Measurements from ENCODE around the gene CYBA.

Gene CYBA

DNA sequence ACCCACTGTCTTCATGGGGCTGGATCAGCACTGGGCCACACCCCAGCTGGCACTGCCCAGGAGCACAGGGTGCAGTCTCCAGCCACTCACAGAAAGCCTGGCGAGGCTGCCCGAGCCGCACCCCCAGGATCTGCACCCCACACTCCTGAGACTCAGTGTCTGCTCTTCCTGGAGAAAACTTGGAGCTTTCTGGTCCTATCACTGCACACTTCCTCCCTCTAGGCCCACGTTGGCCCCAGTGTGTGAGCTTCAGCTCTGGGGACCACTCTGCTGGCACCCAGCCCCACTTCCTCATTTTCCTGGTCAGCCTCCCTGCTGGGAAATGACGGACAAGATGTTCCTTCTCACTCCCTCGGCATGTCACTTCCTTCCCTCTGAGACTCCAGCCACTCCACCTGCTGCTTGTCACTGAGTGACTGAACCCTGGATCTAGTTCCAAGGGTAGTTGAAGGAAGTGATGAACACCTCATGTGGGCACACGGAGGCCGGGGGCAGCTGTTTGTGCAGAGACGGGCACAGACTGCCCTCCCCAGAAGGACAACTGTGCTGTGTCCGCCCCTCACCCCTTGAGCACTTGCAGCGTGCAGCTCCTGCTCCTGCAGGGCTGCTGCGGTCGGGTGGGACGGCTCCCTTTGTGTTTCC lies 51.6 kb downstream of the CYBA start:
- DNase-seq (ENCODE audit: insufficient read length, low spot score), result no peak
- TF ChIP-seq, protein P1, sequence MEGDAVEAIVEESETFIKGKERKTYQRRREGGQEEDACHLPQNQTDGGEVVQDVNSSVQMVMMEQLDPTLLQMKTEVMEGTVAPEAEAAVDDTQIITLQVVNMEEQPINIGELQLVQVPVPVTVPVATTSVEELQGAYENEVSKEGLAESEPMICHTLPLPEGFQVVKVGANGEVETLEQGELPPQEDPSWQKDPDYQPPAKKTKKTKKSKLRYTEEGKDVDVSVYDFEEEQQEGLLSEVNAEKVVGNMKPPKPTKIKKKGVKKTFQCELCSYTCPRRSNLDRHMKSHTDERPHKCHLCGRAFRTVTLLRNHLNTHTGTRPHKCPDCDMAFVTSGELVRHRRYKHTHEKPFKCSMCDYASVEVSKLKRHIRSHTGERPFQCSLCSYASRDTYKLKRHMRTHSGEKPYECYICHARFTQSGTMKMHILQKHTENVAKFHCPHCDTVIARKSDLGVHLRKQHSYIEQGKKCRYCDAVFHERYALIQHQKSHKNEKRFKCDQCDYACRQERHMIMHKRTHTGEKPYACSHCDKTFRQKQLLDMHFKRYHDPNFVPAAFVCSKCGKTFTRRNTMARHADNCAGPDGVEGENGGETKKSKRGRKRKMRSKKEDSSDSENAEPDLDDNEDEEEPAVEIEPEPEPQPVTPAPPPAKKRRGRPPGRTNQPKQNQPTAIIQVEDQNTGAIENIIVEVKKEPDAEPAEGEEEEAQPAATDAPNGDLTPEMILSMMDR (IDR thresholded peaks at IDR 0.05; ENCODE audit: insufficient read depth, missing control alignments), result no peak
- FAIRE-seq, result no peak

DNA sequence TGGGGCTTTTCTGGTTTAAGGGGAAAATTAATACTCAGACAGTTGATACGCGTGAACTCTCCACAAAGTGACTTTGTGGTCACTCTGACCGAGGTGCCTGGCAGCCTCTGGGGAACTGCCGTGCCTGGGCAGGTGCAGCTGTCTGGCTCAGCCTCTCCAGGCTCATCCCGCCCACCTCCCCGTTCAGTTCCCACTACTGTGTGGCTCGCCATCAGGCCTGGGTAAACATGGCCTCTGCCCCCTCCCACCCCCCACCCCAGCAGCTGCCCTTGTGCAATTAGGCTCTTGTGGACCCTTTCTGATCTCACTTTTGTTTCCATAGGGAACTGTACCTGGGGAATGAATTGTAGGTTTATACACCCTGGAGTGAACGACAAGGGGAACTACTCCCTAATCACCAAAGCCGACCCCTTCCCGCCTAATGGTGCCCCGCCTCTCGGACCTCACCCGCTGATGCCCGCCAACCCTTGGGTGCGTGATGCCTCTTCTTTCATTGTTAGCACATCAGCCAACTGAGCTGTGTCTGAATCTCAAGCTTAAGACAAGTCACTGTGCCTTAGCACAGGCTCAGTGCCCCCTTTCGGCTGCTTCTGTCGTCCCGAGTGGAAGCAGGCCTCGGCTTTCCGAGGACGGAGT lies 52.9 kb downstream of the CYBA start:
- TF ChIP-seq, protein P1 (IDR thresholded peaks at IDR 0.05; ENCODE audit: insufficient read depth, missing control alignments), result no peak
- no peak for FAIRE-seq
- DNase-seq (ENCODE audit: insufficient read length, low spot score), result no peak

DNA sequence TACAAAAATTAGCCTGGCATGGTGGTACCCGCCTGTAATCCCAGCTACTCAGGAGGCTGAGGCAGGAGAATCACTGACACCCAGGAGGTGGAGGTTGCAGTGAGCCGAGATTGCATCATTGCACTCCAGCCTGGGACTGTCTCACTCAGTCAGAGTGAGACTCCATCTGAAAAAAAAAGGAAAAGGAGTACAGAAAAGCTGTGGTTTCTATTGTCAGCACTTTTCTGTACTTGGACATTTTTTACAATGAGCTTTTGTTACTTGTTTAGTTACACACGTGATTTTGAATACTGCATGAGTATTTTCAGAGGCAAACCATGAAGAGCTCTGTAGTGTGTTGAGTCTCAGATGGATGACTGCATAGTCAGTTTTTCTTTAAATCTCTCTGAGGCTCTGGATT lies 54.4 kb downstream of the CYBA start:
- DNase-seq (ENCODE audit: insufficient read length, low spot score) (no peak), FAIRE-seq (no peak)
- TF ChIP-seq, protein P1 (IDR thresholded peaks at IDR 0.05; ENCODE audit: insufficient read depth, missing control alignments), result no peak

DNA sequence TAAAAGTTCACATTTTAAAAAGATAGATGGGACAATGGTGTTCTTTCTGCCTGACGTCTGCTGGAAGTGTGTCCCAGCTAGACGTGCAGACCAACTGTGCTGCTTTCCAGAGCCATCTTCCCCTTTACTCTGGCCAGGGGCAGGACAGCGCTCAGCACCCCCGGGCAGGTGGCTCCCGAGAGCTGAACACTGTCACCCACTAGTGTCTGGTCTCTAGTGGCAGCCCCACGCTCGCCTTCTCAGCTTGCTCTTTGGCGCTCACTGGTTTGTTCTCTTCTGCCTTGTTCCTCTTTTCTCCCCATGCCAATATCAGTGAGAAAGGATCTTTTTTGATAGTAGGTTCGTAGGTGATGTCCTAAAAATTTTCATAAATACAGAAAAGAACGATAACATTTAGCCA lies 54.9 kb downstream of the CYBA start:
- TF ChIP-seq, protein P1 (IDR thresholded peaks at IDR 0.05; ENCODE audit: insufficient read depth, missing control alignments), result no peak
- FAIRE-seq (no peak), DNase-seq (ENCODE audit: insufficient read length, low spot score) (no peak)

DNA sequence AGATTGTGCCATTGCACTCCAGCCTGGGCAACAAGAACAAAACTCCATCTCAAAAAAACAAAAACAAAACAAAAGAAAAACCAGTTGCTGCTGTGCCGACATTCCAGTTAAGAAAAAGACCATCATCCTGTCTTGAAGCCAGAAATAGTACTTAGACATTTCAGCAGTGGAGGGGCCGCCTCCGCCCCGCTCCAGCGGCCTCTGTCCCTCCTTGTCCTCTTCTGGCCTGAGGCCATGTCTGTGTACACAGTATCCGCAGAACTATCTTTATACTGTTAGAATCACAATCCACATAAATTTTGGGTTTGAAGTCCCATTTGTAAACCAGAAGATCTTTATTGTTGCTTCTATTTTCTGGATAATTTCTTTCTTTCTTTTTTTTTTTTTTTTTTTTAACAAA lies 55.8 kb downstream of the CYBA start:
- TF ChIP-seq, protein P1 (IDR thresholded peaks at IDR 0.05; ENCODE audit: insufficient read depth, missing control alignments), result no peak
- FAIRE-seq, result no peak

DNA sequence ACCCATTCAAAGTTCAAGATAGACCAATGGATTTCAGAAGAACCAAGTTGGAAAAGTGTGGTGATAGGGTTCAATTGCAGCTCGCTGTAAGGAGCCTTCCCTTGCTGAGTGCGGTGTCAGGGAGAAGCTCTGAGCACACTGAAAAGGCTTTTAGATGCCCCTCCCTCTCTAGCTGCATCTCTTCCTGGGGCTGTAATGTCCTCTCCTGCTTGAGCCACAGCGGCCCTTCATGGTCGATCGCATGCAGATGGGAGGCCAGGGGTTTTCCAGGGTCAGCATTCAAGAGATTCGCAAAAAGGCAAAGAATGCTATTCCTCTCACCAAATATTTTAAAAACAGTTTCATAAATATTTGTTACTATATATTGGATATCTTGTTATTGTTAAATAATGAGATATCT lies 56.9 kb downstream of the CYBA start:
- FAIRE-seq (no peak), DNase-seq (ENCODE audit: insufficient read length, low spot score) (no peak)
- TF ChIP-seq, protein P1 (IDR thresholded peaks at IDR 0.05; ENCODE audit: insufficient read depth, missing control alignments), result no peak

More for the DNA sequence above, 55.8 kb downstream of the CYBA start:
- no peak for DNase-seq (ENCODE audit: insufficient read length, low spot score)

DNA sequence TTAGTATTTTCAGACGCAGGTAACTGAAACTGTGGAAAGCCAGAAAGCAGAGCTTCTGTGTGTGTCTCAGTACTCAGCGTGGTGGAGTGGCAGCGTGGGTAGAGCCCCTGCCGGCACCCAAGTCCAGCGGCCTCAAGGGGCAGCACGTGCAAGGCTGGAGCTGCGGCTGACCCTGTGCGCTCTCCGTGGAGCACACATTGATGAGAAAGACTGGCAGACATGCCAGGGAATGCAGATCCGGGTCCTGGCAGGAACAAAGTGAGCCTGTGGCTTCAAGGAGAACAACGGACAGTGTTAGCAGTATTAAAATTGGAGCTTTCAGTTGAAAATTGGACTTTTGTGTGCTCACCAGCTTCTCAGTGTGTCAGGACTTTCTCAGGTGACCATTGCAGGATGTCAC lies 57.4 kb downstream of the CYBA start:
- TF ChIP-seq, protein P1 (IDR thresholded peaks at IDR 0.05; ENCODE audit: insufficient read depth, missing control alignments), result no peak
- FAIRE-seq (no peak), DNase-seq (ENCODE audit: insufficient read length, low spot score) (no peak)
